Pancreas (tissue), 10 donors: ENCODE measurements around the gene CD274. TPM values are rescaled to one million over a fixed set of nuclear protein-coding genes. Genes with fewer than 3 reads are reported as not detected.
"Not testable (repeated sequence)": the region's sequence is repeated elsewhere in the genome, so short reads cannot be mapped to it uniquely, and the experiment has no call there.

ENCODE experiments used
- ATAC-seq, 4 donors: fragments of 200-7000 bp; cut with Tn5 transposase; one replicate each; pipeline versions ENCODE4 v1.8.0 to v1.9.1; 2020; ENCODE audit warnings: mild to moderate bottlenecking in 4 of 4, moderate library complexity in 4 of 4
- DNase-seq, 6 donors: peaks; one replicate each; pipeline ENCODE4 v3.0.0-alpha.2; 2020
- FAIRE-seq: peaks from 2 replicates; lab custom pipeline; 2012; peaks lifted over from hg19 to GRCh38; lab: Jason Lieb, UNC
- H3K27ac ChIP-seq, 4 donors: fragments of 200-600 bp; sonication (generic); 1 replicate in 3 of 4; 2 replicates in 1 of 4; pipeline versions ENCODE4 v1.5.0 to v1.8.0; 2020
- H3K27me3 ChIP-seq, 4 donors: fragments of 200-600 bp; one replicate each; pipeline ENCODE4 v1.8.0; 2021
- H3K36me3 ChIP-seq, 3 donors: fragments of 200-600 bp; sonication (generic) in 1 of 3; one replicate each; pipeline versions ENCODE4 v1.5.0 to v1.8.0; 2020 to 2021
- H3K4me1 ChIP-seq, 3 donors: fragments of 200-600 bp; one replicate each; pipeline ENCODE4 v1.8.0; 2021
- H3K4me3 ChIP-seq, 4 donors: fragments of 200-600 bp; sonication (generic) in 2 of 4; one replicate each; pipeline versions ENCODE4 v1.5.0 to v1.8.0; 2020 to 2021
- H3K9me3 ChIP-seq, 4 donors: fragments of 200-600 bp; one replicate each; pipeline ENCODE4 v1.8.0; 2021
- WGBS, 2 donors: extraction: QIAGEN DNeasy Blood & Tissue Kit; methylation state at CpG; one replicate each; pipeline ENCODE4 v1.1.7; 2013; 5-methylcytosine and 5-hydroxymethylcytosine counted together
- intact Hi-C, 3 donors: fragments of 100-400 bp; cut with DNase I; formaldehyde crosslinking; loops; one replicate each; pipeline versions ENCODE4 v1.11.1 to v1.14.2; 2022
- polyA plus RNA-seq, 2 donors: library from polyadenylated mRNA; stranded (reverse); fragments of 200-250 nt; gene quantifications; one replicate each; pipeline ENCODE4 v1.2.3, GENCODE V29; 2013
- total RNA-seq, 6 donors: library from RNA; stranded (reverse); fragmentation: NEBNext Ultra II Directional in 4 of 6; extraction: Animal tissue kit (Norgen Biotek cat#: 25700) in 4 of 6; gene quantifications; one replicate each; pipeline versions ENCODE4 v1.2.1 to v1.2.4, GENCODE V29; 2021 to 2023
- TF ChIP-seq, protein P1 (sequence below), 4 donors: fragments of 200-600 bp; sonication (generic) in 3 of 4; IDR thresholded peaks; one replicate each; pipeline versions ENCODE4 v1.5.0 to v1.8.0; 2021; ENCODE audit warnings: antibody characterized with exemption in 4 of 4
- donor health status: healthy with polysubstance abuse.
- donor health status: DM: no; HTN: no; CAD: no; lungs with moderate emphysema.
- donor health status: DM: no; HTN: no; CAD: no.
- donor health status: control.
- donor health status: control.
- donor health status: Bipolar disorder and iron deficiency.
- donor health status: DM: yes; HTN: yes; CAD: no.
- donor health status: DM: no; HTN: no; CAD: no.
- donor health status: DM: no; HTN: no; CAD: no.
- donor health status: DM: yes; HTN: yes; CAD: no.

The CD274 gene
- total and polyA plus RNA-seq, 8 donors: 0.63 to 1.9 (median 1.5) TPM

DNA sequence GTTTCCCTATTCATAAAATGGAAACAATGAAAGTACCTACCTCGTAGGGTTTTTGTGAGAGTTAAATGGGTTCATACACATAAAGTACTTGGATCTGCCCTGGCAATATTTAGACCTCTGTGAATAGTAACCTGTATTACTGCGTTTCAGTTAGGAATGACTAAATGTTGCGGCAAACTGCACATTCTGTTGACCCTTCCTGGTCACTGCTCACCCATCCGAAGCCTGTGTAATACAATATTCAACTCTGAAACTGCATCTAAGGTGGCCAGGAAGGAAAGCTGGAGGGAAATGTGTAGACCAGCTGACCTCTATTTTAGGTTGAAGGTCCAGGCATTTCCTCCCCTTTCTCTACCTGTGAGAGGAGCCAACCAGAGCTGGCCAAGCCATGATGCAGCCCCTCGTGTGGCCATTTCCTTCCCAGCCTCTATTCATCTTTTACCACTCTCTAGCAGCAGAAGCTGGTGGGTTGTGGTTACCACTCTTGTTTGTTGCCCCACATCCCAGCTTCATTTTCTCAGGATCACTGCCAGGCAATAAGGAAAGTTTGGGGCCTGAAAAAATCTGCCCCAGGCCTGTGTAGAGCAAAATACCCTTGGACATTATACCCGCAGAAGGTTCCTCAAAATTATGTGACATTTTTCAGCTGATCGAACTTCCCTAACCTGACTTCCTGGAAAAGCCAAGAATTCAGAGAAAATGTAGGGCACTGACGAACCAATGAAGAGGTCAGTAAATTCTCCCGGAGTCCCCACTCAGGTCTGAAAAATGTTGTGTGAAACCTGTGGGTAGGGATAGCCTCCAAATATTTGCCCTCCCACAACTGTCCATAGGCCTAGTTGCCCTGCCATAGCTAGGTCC is 39.5 kb downstream of the CD274 start:
- H3K4me1 ChIP-seq: no peaks in the 10 kb centered on the region
- H3K27me3 ChIP-seq: no peaks in the 10 kb centered on the region
- H3K9me3 ChIP-seq: no peaks in the 10 kb centered on the region
- no peak overlapping the region for H3K4me3 ChIP-seq
- H3K36me3 ChIP-seq: no peaks in the 10 kb centered on the region
- TF ChIP-seq, protein P1, sequence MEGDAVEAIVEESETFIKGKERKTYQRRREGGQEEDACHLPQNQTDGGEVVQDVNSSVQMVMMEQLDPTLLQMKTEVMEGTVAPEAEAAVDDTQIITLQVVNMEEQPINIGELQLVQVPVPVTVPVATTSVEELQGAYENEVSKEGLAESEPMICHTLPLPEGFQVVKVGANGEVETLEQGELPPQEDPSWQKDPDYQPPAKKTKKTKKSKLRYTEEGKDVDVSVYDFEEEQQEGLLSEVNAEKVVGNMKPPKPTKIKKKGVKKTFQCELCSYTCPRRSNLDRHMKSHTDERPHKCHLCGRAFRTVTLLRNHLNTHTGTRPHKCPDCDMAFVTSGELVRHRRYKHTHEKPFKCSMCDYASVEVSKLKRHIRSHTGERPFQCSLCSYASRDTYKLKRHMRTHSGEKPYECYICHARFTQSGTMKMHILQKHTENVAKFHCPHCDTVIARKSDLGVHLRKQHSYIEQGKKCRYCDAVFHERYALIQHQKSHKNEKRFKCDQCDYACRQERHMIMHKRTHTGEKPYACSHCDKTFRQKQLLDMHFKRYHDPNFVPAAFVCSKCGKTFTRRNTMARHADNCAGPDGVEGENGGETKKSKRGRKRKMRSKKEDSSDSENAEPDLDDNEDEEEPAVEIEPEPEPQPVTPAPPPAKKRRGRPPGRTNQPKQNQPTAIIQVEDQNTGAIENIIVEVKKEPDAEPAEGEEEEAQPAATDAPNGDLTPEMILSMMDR (IDR thresholded peaks at IDR 0.05): no peak
- WGBS, 2 donors: 75 to 85% methylated on average over 9 of the region's 9 CpGs
- intact Hi-C loops: no loop called here
- no peak for FAIRE-seq
- peak in 1 of 4 donors; percentile 20 for ATAC-seq
- no peak for DNase-seq
- H3K27ac ChIP-seq: no peak overlapping the region

DNA sequence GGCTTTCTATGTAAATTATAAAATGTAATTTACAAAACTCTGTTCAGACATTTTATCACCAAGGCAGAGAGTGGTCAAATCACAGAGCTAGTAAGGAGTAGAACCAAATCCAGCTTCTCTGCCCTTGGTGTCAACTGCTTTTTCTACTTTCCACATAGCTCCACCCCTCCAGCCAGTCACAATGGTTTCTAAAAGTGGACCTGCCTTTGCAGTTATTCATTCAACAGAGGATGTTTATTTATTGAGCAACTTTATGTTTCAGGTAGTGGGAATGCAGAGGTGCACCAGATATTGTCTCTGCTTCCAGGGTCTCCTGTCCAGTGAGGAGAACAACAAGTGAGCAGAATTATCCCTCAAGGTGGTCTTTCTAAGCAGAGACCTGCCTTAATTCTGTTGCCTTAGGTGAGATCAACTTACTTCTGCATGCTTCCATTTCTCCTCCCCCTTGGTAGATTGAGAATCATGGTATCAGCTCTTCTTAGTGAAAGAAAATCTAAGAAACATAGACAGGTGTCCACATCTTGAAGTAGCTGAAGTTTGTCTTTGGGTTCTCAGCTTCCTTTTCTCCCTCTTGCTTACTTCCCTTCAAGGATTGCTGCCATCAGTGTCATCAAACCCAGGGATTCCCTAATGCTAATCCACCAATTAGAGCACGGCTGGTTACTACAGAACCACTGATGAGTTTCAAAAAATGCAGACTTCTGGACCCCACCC is 42.8 kb downstream of the CD274 start:
- TF ChIP-seq, protein P1 (IDR thresholded peaks at IDR 0.05): no peak
- no peaks in the 10 kb centered on the region for H3K36me3 ChIP-seq
- ATAC-seq: no peak
- no peak overlapping the region for H3K27ac ChIP-seq
- no peaks in the 10 kb centered on the region for H3K27me3 ChIP-seq
- H3K4me3 ChIP-seq: no peak overlapping the region
- intact Hi-C loops: no loop called here
- no peaks in the 10 kb centered on the region for H3K9me3 ChIP-seq
- 40 to 83% methylated on average over 1 of the region's 1 CpG for WGBS, 2 donors
- no peak for DNase-seq
- H3K4me1 ChIP-seq: no peaks in the 10 kb centered on the region
- no peak for FAIRE-seq

DNA sequence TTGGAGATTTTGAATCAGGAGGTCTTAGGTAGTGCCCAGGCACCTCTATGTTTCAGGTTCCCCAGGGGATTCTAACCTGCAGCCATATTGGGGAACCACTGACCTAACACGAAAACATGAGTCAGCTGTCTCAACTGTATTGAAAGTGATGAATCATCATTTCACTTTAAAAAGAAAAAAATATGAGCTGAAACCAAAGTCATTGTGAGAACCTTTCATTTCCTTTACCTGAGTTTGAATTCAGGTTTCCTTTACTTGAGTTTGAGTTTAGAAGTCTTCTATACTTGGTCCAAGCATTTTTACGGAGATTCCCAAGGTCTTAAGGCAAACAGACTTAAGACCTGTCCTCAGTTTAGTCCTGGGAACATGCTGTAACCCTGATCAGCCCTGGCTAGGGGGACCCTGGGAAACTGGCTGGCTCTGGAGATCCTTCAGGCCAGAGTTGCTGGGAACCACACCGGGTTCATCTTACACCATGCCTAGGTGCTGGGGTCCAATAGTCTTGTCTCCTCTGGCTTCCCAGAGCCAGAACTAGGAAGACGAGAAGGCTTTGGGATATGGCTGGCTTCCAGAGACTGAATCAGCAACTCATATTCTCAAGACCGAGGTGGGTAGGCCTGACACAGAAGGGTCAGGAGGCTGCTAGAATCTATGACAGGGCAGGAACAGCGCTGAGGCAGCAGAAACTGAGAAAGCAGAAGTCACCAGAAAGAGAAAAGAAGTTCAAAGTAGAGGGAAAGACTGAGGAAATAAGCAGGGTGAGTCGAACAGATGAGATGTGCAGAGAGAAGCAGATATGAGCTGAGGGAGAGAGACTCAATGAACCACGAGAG is 43.6 kb downstream of the CD274 start:
- no peaks in the 10 kb centered on the region for H3K9me3 ChIP-seq
- DNase-seq (peak in 1 of 6 donors; percentile 31), ATAC-seq (peak in 2 of 4 donors; percentile 69 to 76), FAIRE-seq (no peak)
- 71 to 82% methylated on average over 8 of the region's 8 CpGs for WGBS, 2 donors
- H3K27me3 ChIP-seq: no peaks in the 10 kb centered on the region
- no peaks in the 10 kb centered on the region for H3K36me3 ChIP-seq
- no peaks in the 10 kb centered on the region for H3K4me1 ChIP-seq
- no peak overlapping the region for H3K4me3 ChIP-seq
- peak overlapping the region in 1 of 4 donors; percentile 33 for H3K27ac ChIP-seq
- intact Hi-C loops: no loop called here
- TF ChIP-seq, protein P1 (IDR thresholded peaks at IDR 0.05): no peak

DNA sequence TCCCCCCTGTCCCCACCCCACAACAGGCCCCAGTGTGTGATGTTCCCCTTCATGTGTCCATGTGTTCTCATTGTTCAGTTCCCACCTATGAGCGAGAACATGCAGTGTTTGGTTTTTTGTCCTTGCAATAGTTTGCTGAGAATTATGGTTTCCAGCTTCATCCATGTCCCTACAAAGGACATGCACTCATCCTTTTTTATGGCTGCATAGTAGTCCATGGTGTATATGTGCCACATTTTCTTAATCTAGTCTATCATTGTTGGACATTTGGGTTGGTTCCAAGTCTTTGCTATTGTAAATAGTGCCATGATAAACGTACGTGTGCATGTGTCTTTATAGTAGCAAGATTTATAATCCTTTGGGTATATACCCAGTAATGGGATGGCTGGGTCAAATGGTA is 44.4 kb downstream of the CD274 start:
- WGBS, 2 donors: 43 to 52% methylated on average over 3 of the region's 3 CpGs

DNA sequence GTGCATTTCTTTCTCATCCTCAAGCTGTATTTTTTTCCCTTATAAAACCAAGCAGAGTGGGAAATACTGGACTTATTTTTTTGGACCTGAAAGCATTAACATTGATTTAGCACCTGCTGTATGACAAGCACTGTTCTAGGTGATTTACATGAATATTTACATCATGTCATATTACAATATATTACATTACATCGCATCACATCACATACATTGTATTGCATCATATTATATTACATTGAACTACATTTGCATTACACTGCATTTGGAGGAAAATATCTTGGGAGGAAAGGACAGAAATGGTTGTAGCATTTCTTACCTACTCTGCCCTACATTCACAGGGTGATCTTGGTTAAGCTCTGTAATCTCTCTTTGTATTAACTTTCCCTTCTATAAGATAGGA is 48.8 kb downstream of the CD274 start:
- TF ChIP-seq, protein P1 (IDR thresholded peaks at IDR 0.05): no peak
- DNase-seq (no peak), FAIRE-seq (no peak), ATAC-seq (no peak)
- intact Hi-C loops: no loop called here
- 87 to 91% methylated on average over 1 of the region's 1 CpG for WGBS, 2 donors
- Histone ChIP-seq H3K9me3 (no peaks in the 10 kb centered on the region), H3K4me1 (no peaks in the 10 kb centered on the region), H3K27ac (no peak overlapping the region), H3K27me3 (no peaks in the 10 kb centered on the region), H3K36me3 (no peaks in the 10 kb centered on the region), H3K4me3 (no peak overlapping the region)

More for the DNA sequence above, 44.4 kb downstream of the CD274 start:
- H3K36me3 ChIP-seq, FAIRE-seq, DNase-seq, ATAC-seq, H3K27me3 ChIP-seq, H3K9me3 ChIP-seq, H3K4me1 ChIP-seq, H3K27ac ChIP-seq, intact Hi-C loops, H3K4me3 ChIP-seq: not testable (repeated sequence)
